GM12878 (cell line): ENCODE data around the gene RBM19. TPM values are rescaled to one million over a fixed set of nuclear protein-coding genes. Genes with fewer than 3 reads are reported as not detected.

Experiments
- ATF7 ChIP-seq: fragments of 450-650 bp; IDR thresholded peaks from 2 replicates; pipeline ENCODE4 v1.6.1; 2016; ENCODE audit warnings: low read depth, mild to moderate bottlenecking
- GATAD2B ChIP-seq: fragments of 450-650 bp; conservative IDR thresholded peaks from 2 replicates; pipeline ENCODE4 v1.6.1; 2017; ENCODE audit warnings: low read depth, mild to moderate bottlenecking, moderate library complexity
- HDGF ChIP-seq: fragments of 450-650 bp; IDR thresholded peaks from 2 replicates; pipeline ENCODE4 v1.6.1; 2016; ENCODE audit warnings: antibody characterized with exemption
- IKZF2 ChIP-seq, 2 experiments: fragments of 450-650 bp; IDR thresholded peaks; 2 replicates each; pipeline ENCODE4 v1.6.1; 2017; ENCODE audit warnings: mild to moderate bottlenecking in 2 of 2, moderate library complexity in 2 of 2
- PML ChIP-seq: IDR thresholded peaks from 2 replicates; pipeline ENCODE4 v1.6.1; 2012; ENCODE audit warnings: low read length, inconsistent platforms
- POLR2AphosphoS2 ChIP-seq: IDR thresholded peaks from 2 replicates; pipeline ENCODE4 v1.6.1; 2011; ENCODE audit warnings: low read depth, mild to moderate bottlenecking, low read length, improper control_type of control experiment, moderate library complexity
- SUZ12 ChIP-seq: fragments of 200-600 bp; sonication (generic); IDR thresholded peaks from one replicate; pipeline ENCODE4 v1.6.1; 2018; ENCODE audit warnings: antibody characterized with exemption, mild to moderate bottlenecking; ENCODE audit not compliant: unreplicated experiment
- ZBTB4 ChIP-seq: fragments of 450-650 bp; formaldehyde crosslinking; IDR thresholded peaks from 2 replicates; pipeline ENCODE4 v1.4.0; 2022; ENCODE audit warnings: mild to moderate bottlenecking, moderate library complexity
- ZNF207 ChIP-seq: fragments of 450-650 bp; IDR thresholded peaks from 2 replicates; pipeline ENCODE4 v1.6.1; 2014; ENCODE audit warnings: antibody characterized with exemption, mild to moderate bottlenecking, borderline replicate concordance
- polyA plus RNA-seq, 11 experiments: library from polyadenylated mRNA; depleted of rRNA in 4 of 11; unstranded in 6 of 11; stranded (reverse) in 5 of 11; fragments of >200 nt; fragmentation: Nextera tagmentation in 4 of 11; fragmentation: Illumina TruSeq in 1 of 11; extraction: Ambion mirVana in 4 of 11; extraction: Trizol in 1 of 11; gene quantifications; 1 replicate in 1 of 11; 2 replicates in 10 of 11; pipeline versions ENCODE4 v1.2.1 to v1.2.3, GENCODE V29; 2011 to 2016; ENCODE audit warnings: inconsistent platforms in 2 of 11, missing spikeins in 2 of 11, low read depth in 1 of 11
- total RNA-seq, 4 experiments: library from RNA; depleted of rRNA in 3 of 4; stranded (reverse); fragments of >200 nt in 3 of 4; fragmentation: Illumina TruSeq in 1 of 4; extraction: Trizol in 1 of 4; gene quantifications; 2 replicates each; pipeline versions ENCODE4 v1.2.1 to v1.2.3, GENCODE V29; 2013 to 2021
- TF ChIP-seq, protein P1 (sequence below): IDR thresholded peaks from 2 replicates; pipeline ENCODE4 v1.6.1; 2012; ENCODE audit warnings: low read depth, low read length, improper control_type of control experiment

Gene RBM19
- total and polyA plus RNA-seq, 10 of the 15 experiments (the other 5 are each of a cell fraction or from before 2014, with no cell fraction given) = 4.2 to 42.9 (median 28.4) TPM

DNA sequence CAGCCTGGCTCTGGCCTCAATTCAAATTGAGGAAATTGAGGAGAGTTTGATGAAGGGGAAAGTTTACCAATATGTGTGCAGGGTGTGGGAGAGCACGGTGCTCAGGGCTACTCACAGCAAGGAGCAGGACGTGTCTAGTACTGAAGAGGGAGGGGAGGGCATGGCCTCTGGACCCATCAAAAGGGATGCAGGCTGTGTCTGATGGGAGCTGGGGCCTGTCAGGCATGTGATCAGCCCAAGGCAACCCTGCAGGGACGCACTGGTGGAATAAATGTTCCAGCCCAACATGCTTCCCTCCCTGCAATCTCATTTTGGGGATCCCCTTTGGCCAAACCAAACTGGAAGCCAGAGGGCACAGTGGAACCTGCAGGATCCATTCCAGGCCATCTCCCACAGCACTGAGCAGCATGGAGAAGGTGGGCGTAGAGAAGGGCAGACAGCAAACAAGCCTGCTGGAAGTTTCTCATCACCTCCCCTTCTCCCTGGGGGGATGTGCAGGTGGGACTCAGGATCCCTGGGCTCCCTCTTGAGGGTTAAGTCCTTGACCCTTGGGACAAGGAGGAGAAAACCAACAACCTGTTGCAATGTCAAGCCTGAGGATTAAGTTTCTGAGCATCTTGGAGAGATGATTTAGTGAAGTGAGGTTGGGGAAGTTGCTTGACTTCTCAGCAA, 17.8 kb upstream of the RBM19 start (continued):
- TF ChIP-seq, protein P1, sequence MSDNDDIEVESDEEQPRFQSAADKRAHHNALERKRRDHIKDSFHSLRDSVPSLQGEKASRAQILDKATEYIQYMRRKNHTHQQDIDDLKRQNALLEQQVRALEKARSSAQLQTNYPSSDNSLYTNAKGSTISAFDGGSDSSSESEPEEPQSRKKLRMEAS = no peak
- no peak for TF ChIP-seq ZBTB4 (CRISPR knock-in tag)
- no peak for TF ChIP-seq IKZF2 (IDR thresholded peaks at IDR 0.05)
- TF ChIP-seq HDGF = no peak
- TF ChIP-seq POLR2AphosphoS2 = no peak
- no peak for TF ChIP-seq SUZ12
- no peak for TF ChIP-seq ATF7
- TF ChIP-seq ZNF207 = no peak
- no peak for TF ChIP-seq GATAD2B
- no peak for TF ChIP-seq PML
